HG03558 (cell line): ENCODE measurements around the gene MYL9.
"Not testable (repeated sequence)": the region's sequence is repeated elsewhere in the genome, so short reads cannot be mapped to it uniquely, and the experiment has no call there.

Experiments
- ATAC-seq: cut with Tn5 transposase; IDR thresholded peaks from one replicate; pipeline ENCODE4 v1.9.1; 2021; ENCODE audit warnings: moderate number of reproducible peaks; ENCODE audit not compliant: unreplicated experiment; ENCODE audit errors: extremely low read depth

MYL9 gene

GRCh38 chr20:36548006-36548315 lies 6.6 kb downstream of the MYL9 start:
- ATAC-seq = no peak

- no peak for ATAC-seq
Measured at GRCh38 chr20:36548704-36549627, 7.6 kb downstream of the MYL9 start.

GRCh38 chr20:36549628-36549941 lies 8.3 kb downstream of the MYL9 start:
- ATAC-seq = no peak

- ATAC-seq = no peak
Measured at GRCh38 chr20:36549942-36550789, 8.8 kb downstream of the MYL9 start.

GRCh38 chr20:36550790-36551299 lies 9.5 kb downstream of the MYL9 start:
- no peak for ATAC-seq

GRCh38 chr20:36555248-36555647 lies 13.9 kb downstream of the MYL9 start:
- ATAC-seq = no peak

GRCh38 chr20:36562724-36563123 lies 21.4 kb downstream of the MYL9 start:
- ATAC-seq = no peak

GRCh38 chr20:36563374-36563773 lies 22.1 kb downstream of the MYL9 start:
- no peak for ATAC-seq

DNA sequence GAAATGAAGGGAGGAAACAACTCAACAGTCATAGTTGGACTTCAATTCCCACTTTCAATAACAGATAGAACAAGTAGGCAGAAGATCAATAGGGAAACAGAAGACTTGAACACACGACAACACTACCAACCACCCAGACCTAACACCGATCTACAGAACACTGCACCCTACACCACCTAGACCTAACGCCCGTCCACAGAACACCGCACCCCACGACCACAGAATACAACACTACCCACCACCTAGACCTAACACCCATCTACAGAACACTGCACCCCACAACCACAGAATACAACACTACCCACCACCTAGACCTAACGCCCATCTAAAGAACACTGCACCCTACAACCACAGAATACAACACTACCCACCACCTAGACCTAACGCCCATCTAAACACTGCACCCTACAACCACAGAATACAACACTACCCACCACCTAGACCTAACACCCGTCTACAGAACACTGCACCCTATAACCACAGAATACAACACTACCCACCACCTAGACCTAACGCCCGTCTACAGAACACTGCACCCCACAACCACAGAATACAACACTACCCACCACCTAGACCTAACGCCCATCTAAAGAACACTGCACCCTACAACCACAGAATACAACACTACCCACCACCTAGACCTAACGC lies 22.9 kb downstream of the MYL9 start:
- not testable (repeated sequence) for ATAC-seq

DNA sequence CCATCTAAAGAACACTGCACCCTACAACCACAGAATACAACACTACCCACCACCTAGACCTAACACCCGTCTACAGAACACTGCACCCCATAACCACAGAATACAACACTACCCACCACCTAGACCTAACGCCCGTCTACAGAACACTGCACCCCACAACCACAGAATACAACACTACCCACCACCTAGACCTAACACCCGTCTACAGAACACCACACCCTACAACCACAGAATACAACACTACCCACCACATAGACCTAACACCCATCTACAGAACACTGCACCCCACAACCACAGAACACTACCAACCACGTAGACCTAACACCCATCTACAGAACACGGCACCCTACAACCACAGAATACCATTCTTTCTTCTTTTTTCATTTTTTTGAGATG lies 23.4 kb downstream of the MYL9 start:
- not testable (repeated sequence) for ATAC-seq

DNA sequence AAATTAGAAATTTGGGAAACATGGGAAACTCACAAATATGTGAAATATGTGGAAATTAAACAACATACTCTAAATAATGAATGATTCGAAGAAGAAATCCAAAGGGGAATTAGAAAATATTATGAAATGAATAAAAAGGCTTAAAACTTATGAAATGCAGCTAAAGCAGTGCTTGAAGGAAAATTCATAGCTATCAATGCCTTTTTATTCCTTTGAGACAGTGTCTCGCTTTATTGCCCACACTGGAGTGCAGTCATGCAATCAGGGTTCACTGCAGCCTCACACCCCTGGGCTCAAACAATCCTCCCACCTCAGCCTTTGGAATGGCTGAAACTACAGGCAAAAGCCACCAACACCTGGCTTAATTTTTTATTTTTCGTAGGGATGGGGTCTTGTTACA lies 24.2 kb downstream of the MYL9 start:
- ATAC-seq = no peak

DNA sequence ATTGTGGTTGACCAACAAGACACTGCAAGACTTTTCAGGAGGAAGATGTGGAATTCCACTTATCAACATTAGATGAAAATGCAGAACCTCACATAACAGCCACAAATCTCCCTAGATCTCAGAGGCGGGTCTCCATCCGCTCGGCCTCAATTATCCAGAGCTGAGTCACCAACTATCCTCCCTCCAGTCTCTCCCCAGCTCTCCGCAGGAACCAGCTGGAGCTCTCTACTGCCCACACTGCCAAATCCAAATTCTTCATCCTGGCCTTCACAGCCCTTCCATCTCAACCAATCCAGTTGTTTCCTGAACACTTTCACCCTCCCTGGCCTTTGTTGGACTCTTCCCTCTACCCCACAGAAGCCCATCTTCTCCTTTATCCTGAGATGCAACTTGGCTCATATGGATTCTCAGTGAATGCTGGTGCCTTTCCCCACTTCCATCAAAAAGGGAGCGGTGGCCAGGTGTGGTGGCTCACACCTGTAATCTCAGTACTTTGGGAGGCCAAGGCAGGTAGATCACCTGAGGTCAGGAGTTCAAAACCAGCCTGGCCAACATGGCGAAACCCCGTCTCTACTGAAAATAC lies 28.6 kb downstream of the MYL9 start:
- ATAC-seq = no peak

GRCh38 chr20:36571564-36572504 lies 30.5 kb downstream of the MYL9 start:
- no peak for ATAC-seq

- ATAC-seq = no peak
Measured at GRCh38 chr20:36572701-36573102, 31.4 kb downstream of the MYL9 start.

DNA sequence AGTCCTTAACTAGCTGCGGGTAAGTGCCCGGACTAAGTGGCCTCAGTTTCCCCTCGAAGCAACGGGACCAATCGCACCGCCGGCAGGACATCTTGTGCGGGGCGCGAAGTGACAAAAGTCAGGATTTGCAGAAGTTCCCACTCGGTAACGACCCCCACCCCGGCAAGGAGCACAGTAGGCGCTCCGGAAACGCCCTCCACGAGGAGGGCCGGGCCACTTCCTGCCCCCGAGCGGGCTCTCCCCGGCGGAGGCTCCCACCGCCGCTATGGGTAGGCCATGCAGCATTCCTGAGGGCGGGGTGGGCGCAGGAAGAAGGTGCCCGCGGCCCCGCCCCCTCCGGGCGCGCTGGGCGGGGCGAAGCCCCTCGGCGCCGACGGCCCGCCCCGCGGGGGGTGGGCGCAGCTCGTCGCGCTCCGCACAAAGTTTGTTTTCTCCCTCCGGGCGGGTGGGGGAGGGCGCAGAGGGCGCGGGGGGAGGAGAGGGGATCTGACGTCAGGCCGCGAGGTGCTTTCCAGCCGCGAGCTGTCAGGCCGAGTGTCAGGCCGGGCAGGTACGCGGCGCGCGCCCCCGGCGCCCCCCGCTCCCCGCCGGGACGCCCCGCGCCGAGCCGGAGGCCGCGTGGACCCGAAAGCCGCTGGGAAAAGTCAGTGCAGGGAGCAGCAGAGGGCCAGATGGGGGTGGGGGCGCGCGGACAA lies 31.9 kb downstream of the MYL9 start, which contains the start of gene TGIF2:
Gene TGIF2, plus strand, starts transcription at position 495 of the 695 bp plus-strand sequence. CDS start 5,178 bp downstream, outside the sequence.
- ATAC-seq = no peak

DNA sequence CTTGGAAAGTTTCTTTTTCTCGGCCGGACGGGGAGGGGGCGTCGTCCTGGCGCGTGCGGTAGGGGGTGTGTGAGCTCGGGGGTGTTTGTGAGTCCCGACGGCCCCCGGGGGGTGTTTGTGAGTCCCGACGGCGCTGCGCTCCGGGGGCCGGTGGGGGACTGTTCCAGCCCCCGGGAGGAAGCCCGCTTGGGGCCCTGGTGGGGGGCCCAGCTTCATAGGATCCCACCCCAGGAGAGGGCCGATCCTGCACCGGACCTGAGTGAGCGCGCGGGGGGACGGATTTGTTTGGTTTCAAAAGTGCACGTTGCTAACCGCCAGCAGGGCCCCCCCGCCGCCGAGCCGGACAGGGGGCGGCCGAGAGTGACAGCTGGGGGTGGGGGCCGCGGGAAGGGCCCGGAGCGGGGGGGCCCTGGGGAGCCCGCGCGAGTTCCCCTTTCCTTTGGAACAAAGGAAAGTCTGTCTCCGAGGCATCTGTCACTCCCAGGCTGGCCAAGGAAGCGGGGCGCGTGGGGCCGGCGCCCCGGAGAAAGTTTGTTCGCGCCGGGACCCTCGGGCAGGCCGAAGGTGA lies 32.6 kb downstream of the MYL9 start:
- no peak for ATAC-seq

DNA sequence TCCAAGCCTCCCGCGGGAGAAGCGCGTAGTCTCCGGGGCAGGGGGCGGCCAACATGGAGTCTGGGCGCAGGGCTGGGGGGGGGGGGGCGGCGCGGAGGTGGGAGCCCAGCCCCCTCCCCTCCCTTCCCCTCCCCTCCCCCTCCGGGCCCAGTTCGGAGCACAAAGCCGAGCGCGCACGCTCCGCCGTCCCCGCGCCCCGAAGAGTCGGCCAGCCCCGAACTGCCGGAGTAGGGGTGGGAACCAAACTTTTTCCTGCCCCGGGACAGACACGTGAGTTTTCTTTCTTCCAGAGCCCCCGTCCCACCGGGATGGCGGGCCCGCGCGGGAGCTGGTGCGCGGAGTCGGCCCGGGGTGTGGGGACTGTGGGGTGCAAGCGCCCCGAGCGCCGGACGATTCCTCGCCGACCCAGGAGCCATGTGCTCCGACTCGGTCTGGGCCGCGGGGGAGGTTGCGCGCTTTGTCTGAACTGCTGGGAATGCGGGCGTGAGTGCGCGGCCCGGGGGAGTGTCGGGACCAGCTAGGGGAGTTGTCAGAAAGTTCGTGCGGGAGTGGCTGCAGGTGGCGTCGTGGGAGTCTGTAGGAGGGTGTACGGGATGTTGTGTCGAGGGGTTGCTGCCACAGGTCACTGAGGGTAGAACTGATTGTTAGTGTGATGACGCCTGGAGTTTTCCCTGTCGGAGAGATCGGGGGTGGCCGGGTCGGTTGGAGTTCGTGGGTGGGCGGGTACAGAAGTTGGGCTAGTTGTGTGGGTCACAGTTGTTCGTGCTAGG lies 33.2 kb downstream of the MYL9 start:
- ATAC-seq = no peak

GRCh38 chr20:36576081-36576445 lies 34.7 kb downstream of the MYL9 start:
- ATAC-seq = no peak
